ENCODE data around the gene KCNK4.
"Not testable (repeated sequence)": the region's sequence is repeated elsewhere in the genome, so short reads cannot be mapped to it uniquely, and the experiment has no call there.

Gene KCNK4

GRCh38 chr11:64306876-64307622, 15.9 kb downstream of the KCNK4 start:
- DNase-seq (ENCODE audit: insufficient read length, low spot score) (no peak), FAIRE-seq (no peak)
- TF ChIP-seq POLR2A (IDR thresholded peaks at IDR 0.05; ENCODE audit: low read depth, low read length): no peak

GRCh38 chr11:64307795-64308194, 16.7 kb downstream of the KCNK4 start:
- DNase-seq (ENCODE audit: insufficient read length, low spot score); FAIRE-seq: not testable (repeated sequence)

GRCh38 chr11:64312947-64313346, 21.8 kb downstream of the KCNK4 start:
- no peak for DNase-seq (ENCODE audit: insufficient read length, low spot score)
- TF ChIP-seq POLR2A (IDR thresholded peaks at IDR 0.05; ENCODE audit: low read depth, low read length): no peak
- FAIRE-seq: no peak

GRCh38 chr11:64313491-64314145, 22.5 kb downstream of the KCNK4 start:
- DNase-seq (ENCODE audit: insufficient read length, low spot score) (no peak), FAIRE-seq (no peak)
- no peak for TF ChIP-seq POLR2A (IDR thresholded peaks at IDR 0.05; ENCODE audit: low read depth, low read length)

GRCh38 chr11:64314146-64314804, 23.2 kb downstream of the KCNK4 start:
- DNase-seq (ENCODE audit: insufficient read length, low spot score): no peak
- FAIRE-seq: no peak

GRCh38 chr11:64314805-64315561, 23.9 kb downstream of the KCNK4 start:
- TF ChIP-seq POLR2A (IDR thresholded peaks at IDR 0.05; ENCODE audit: low read depth, low read length): no peak
- DNase-seq (ENCODE audit: insufficient read length, low spot score) (no peak), FAIRE-seq (no peak)

More at GRCh38 chr11:64314146-64314804, 23.2 kb downstream of the KCNK4 start:
- TF ChIP-seq POLR2A (IDR thresholded peaks at IDR 0.05; ENCODE audit: low read depth, low read length): no peak

- not testable (repeated sequence) for DNase-seq (ENCODE audit: insufficient read length, low spot score); FAIRE-seq
Observed at GRCh38 chr11:64315667-64316526, 24.8 kb downstream of the KCNK4 start.

- no peak for TF ChIP-seq POLR2A (IDR thresholded peaks at IDR 0.05; ENCODE audit: low read depth, low read length)
- FAIRE-seq: no peak
- DNase-seq (ENCODE audit: insufficient read length, low spot score): no peak
Observed at GRCh38 chr11:64316672-64317324, 25.7 kb downstream of the KCNK4 start.

- peak; percentile 68 for TF ChIP-seq POLR2A (IDR thresholded peaks at IDR 0.05; ENCODE audit: low read depth, low read length)
- DNase-seq (ENCODE audit: insufficient read length, low spot score) (peak; percentile 92), FAIRE-seq (peak; percentile 75)
Observed at GRCh38 chr11:64317325-64317960, 26.3 kb downstream of the KCNK4 start, which contains the start of gene TRMT112. TRMT112 (minus strand) TSS chr11:64317559; CDS start chr11:64317526, 33 bp downstream.

- TF ChIP-seq POLR2A (IDR thresholded peaks at IDR 0.05; ENCODE audit: low read depth, low read length): peak; percentile 88
- peak; percentile 86 for DNase-seq (ENCODE audit: insufficient read length, low spot score)
- no peak for FAIRE-seq
Observed at GRCh38 chr11:64317961-64318765, 27.1 kb downstream of the KCNK4 start, which contains the start of gene PRDX5. PRDX5 (plus strand) TSS chr11:64318121; CDS start chr11:64318216, 95 bp downstream.

Measured in H54 (cell line).